Endothelial cell of umbilical vein (primary cell): ENCODE measurements around the gene BBS5.

Source experiments
- POLR2A ChIP-seq: IDR thresholded peaks from 2 replicates; pipeline ENCODE4 v1.6.1; 2012; ENCODE audit warnings: low read depth, mild to moderate bottlenecking, control low read depth, low read length
- POLR2AphosphoS5 ChIP-seq: IDR thresholded peaks from 2 replicates; pipeline ENCODE4 v1.6.1; 2012; ENCODE audit warnings: low read depth, mild to moderate bottlenecking, control low read depth, low read length, moderate library complexity; ENCODE audit not compliant: insufficient read depth
- TF ChIP-seq, protein P1 (sequence below), 2 donors: IDR thresholded peaks; 1 replicate in 1 of 2; 2 replicates in 1 of 2; pipeline ENCODE4 v1.5.1; 2011; ENCODE audit warnings: low read length in 2 of 2, mild to moderate bottlenecking in 2 of 2, moderate library complexity in 2 of 2, control low read depth in 1 of 2, inconsistent platforms in 1 of 2, low read depth in 1 of 2; ENCODE audit not compliant: insufficient read depth in 1 of 2; ENCODE audit errors: extremely low read depth in 1 of 2

- TF ChIP-seq POLR2AphosphoS5, result no peak
- TF ChIP-seq, protein P1, sequence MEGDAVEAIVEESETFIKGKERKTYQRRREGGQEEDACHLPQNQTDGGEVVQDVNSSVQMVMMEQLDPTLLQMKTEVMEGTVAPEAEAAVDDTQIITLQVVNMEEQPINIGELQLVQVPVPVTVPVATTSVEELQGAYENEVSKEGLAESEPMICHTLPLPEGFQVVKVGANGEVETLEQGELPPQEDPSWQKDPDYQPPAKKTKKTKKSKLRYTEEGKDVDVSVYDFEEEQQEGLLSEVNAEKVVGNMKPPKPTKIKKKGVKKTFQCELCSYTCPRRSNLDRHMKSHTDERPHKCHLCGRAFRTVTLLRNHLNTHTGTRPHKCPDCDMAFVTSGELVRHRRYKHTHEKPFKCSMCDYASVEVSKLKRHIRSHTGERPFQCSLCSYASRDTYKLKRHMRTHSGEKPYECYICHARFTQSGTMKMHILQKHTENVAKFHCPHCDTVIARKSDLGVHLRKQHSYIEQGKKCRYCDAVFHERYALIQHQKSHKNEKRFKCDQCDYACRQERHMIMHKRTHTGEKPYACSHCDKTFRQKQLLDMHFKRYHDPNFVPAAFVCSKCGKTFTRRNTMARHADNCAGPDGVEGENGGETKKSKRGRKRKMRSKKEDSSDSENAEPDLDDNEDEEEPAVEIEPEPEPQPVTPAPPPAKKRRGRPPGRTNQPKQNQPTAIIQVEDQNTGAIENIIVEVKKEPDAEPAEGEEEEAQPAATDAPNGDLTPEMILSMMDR (IDR thresholded peaks at IDR 0.05; ENCODE audit: extremely low read depth in 1 of 2, insufficient read depth in 1 of 2, low read depth in 1 of 2, low read length in 2 of 2), result no peak
- no peak for TF ChIP-seq POLR2A
Observed at GRCh38 chr2:169490834-169491233, 11.5 kb downstream of the BBS5 start.
